Natural killer cell (primary cell): ENCODE measurements around the gene SAMD8. TPM values are rescaled to one million over a fixed set of nuclear protein-coding genes. Genes with fewer than 3 reads are reported as not detected.

Source experiments
- ATAC-seq, 3 donors: fragments of 150-1000 bp in 2 of 3; fragments of 200-7000 bp in 1 of 3; cut with Tn5 transposase; 1 replicate in 1 of 3; 2 replicates in 2 of 3; pipeline ENCODE4 v1.10.0; 2021; ENCODE audit warnings: mild to moderate bottlenecking in 2 of 3, moderate library complexity in 2 of 3
- DNase-seq, 2 donors: peaks; one replicate each; pipeline versions ENCODE4 v3.0.0 to v3.0.0-alpha.2; 2013 to 2021; ENCODE audit warnings: mixed read lengths in 1 of 2
- H3K27ac ChIP-seq: one replicate; pipeline ENCODE4 v1.5.1; 2013; ENCODE audit warnings: mild to moderate bottlenecking, low read length
- H3K27me3 ChIP-seq: one replicate; pipeline ENCODE4 v1.6.1; 2013; ENCODE audit warnings: low read length; ENCODE audit not compliant: control insufficient read depth, insufficient read depth
- H3K36me3 ChIP-seq: one replicate; pipeline ENCODE4 v1.6.1; 2013; ENCODE audit warnings: low read length; ENCODE audit not compliant: control insufficient read depth, insufficient read depth
- H3K4me1 ChIP-seq: one replicate; pipeline ENCODE4 v1.6.1; 2013; ENCODE audit warnings: low read length; ENCODE audit not compliant: control insufficient read depth, insufficient read depth
- H3K4me3 ChIP-seq: one replicate; pipeline ENCODE4 v1.5.1; 2013; ENCODE audit warnings: low read length
- H3K9me3 ChIP-seq: one replicate; pipeline ENCODE4 v1.6.1; 2013; ENCODE audit warnings: low read length; ENCODE audit not compliant: control insufficient read depth, insufficient read depth
- H3K27ac Mint-ChIP-seq, 2 donors: one replicate each; pipeline ENCODE4 v1.8.0; 2022; ENCODE audit warnings: mild to moderate bottlenecking in 2 of 2, mixed read lengths in 2 of 2, moderate library complexity in 1 of 2
- H3K27me3 Mint-ChIP-seq, 2 donors: one replicate each; pipeline ENCODE4 v1.8.0; 2022; ENCODE audit warnings: low read depth in 2 of 2, mixed read lengths in 2 of 2
- H3K36me3 Mint-ChIP-seq: one replicate; pipeline ENCODE4 v1.8.0; 2022; ENCODE audit warnings: mixed read lengths
- H3K4me1 Mint-ChIP-seq, 2 donors: one replicate each; pipeline ENCODE4 v1.8.0; 2022; ENCODE audit warnings: mixed read lengths in 2 of 2
- H3K4me3 Mint-ChIP-seq: one replicate; pipeline ENCODE4 v1.8.0; 2022; ENCODE audit warnings: mild to moderate bottlenecking, moderate library complexity, mixed read lengths
- H3K9me3 Mint-ChIP-seq, 2 donors: one replicate each; pipeline ENCODE4 v1.8.0; 2022; ENCODE audit warnings: mixed read lengths in 2 of 2
- WGBS: methylation state at CpG from one replicate; pipeline ENCODE4 v1.1.7; 2013; ENCODE audit warnings: missing lambda C conversion rate; ENCODE audit not compliant: insufficient coverage; 5-methylcytosine and 5-hydroxymethylcytosine counted together
- intact Hi-C: fragments of 100-400 bp; cut with micrococcal nuclease; formaldehyde crosslinking; loops from one replicate; pipeline ENCODE4 v1.14.2; 2022
- total RNA-seq, 4 donors: library from RNA; stranded (reverse); fragments of 120-200 nt in 1 of 4; gene quantifications; one replicate each; pipeline versions ENCODE4 v1.2.3 to v1.2.4, GENCODE V29; 2013 to 2022
- TF ChIP-seq, protein P1 (sequence below): fragments of 200-600 bp; IDR thresholded peaks from one replicate; pipeline ENCODE4 v1.8.0; 2022; ENCODE audit warnings: antibody characterized with exemption

Gene SAMD8
- total RNA-seq, 3 donors from 2014 or later (not counting 1 experiment from before 2014, with no cell fraction given) = 26.6 to 30.9 (median 29.6) TPM

DNA sequence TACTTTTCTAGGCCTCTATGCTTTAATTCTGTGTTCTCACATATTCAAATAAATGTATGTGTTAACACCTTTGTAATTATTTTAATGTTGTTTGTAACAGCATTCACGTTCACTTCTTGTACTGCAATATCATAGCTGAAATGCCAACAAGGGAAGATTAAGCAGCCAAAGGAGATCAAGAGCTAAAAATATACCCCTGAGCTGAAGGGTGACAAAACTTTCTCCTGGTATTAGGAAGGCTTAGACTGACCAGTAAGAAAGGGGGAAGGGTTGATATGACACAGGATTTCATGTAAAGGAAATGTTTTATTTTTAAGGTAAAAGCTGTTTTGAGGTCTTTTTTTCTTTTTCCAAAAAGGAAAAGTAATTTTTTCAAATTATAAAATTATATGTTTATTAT is 58.8 kb downstream of the SAMD8 start:
- no CpG with 5 or more reads among the region's 1 CpG for WGBS
- DNase-seq (no peak), ATAC-seq (no peak)
- no peaks in the 10 kb centered on the region for H3K36me3 Mint-ChIP-seq
- H3K4me1 Mint-ChIP-seq = peaks cover 28 to 31% of the 10 kb centered on the region in 2 donors
- Histone ChIP-seq H3K9me3 (no peaks in the 10 kb centered on the region), H3K27me3 (no peaks in the 10 kb centered on the region), H3K4me1 (peaks cover 27% of the 10 kb centered on the region), H3K36me3 (peaks cover 9% of the 10 kb centered on the region), H3K4me3 (no peak overlapping the region), H3K27ac (no peak overlapping the region)
- TF ChIP-seq, protein P1, sequence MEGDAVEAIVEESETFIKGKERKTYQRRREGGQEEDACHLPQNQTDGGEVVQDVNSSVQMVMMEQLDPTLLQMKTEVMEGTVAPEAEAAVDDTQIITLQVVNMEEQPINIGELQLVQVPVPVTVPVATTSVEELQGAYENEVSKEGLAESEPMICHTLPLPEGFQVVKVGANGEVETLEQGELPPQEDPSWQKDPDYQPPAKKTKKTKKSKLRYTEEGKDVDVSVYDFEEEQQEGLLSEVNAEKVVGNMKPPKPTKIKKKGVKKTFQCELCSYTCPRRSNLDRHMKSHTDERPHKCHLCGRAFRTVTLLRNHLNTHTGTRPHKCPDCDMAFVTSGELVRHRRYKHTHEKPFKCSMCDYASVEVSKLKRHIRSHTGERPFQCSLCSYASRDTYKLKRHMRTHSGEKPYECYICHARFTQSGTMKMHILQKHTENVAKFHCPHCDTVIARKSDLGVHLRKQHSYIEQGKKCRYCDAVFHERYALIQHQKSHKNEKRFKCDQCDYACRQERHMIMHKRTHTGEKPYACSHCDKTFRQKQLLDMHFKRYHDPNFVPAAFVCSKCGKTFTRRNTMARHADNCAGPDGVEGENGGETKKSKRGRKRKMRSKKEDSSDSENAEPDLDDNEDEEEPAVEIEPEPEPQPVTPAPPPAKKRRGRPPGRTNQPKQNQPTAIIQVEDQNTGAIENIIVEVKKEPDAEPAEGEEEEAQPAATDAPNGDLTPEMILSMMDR = no peak
- intact Hi-C loops = no loop called here
- no peak overlapping the region for H3K27ac Mint-ChIP-seq
- no peaks in the 10 kb centered on the region for H3K27me3 Mint-ChIP-seq
- H3K9me3 Mint-ChIP-seq = no peaks in the 10 kb centered on the region
- no peak overlapping the region for H3K4me3 Mint-ChIP-seq

DNA sequence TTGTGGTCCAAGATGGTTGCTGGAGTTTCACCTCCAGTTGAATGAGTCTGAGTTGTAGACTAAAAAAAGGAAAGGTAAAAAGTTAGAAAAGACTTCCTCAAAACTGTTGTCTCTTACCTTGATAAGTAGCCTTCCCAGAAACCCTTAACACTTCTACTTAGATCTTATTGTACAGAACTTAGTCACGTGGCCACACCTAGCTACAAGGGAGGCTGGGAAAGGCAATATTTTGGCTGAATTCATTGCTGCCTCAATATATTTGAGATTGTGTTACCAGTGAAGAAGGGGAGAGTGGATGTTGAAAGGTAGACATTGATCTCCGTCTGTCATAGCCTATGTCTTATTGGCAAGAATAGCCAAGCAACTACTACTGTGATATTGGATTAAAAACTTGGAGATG is 63.6 kb downstream of the SAMD8 start:
- Histone ChIP-seq H3K27ac (no peak overlapping the region), H3K4me3 (no peak overlapping the region), H3K4me1 (peaks cover 9% of the 10 kb centered on the region), H3K27me3 (no peaks in the 10 kb centered on the region), H3K36me3 (peaks cover 5% of the 10 kb centered on the region), H3K9me3 (no peaks in the 10 kb centered on the region)
- no peak for ATAC-seq
- H3K4me3 Mint-ChIP-seq = no peak overlapping the region
- no peaks in the 10 kb centered on the region for H3K36me3 Mint-ChIP-seq
- intact Hi-C loops = no loop called here
- H3K4me1 Mint-ChIP-seq = peaks cover 17 to 20% of the 10 kb centered on the region in 2 donors
- no peaks in the 10 kb centered on the region for H3K27me3 Mint-ChIP-seq
- no peak for DNase-seq
- H3K27ac Mint-ChIP-seq = peak overlapping the region in 1 of 2 donors; percentile 79
- 94% methylated on average over 2 of the region's 2 CpGs for WGBS
- TF ChIP-seq, protein P1 = no peak
- H3K9me3 Mint-ChIP-seq = no peaks in the 10 kb centered on the region

DNA sequence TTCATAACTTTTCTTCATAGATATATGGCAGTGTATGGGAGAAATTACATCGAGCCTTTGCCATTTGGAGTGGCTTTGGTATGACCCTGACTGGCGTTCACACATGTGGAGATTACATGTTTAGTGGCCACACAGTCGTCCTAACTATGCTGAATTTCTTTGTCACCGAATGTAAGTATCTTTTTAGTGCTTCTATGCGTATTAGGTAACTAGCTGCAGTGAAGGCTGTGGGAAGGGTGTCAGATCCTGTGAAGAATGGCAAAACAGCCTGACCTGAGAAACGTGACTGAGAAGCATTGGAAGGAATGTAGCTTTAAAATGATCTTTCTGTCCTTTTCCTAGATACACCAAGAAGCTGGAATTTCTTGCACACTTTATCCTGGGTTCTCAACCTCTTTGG is 64.6 kb downstream of the SAMD8 start:
- H3K36me3 ChIP-seq = peaks cover 5% of the 10 kb centered on the region
- H3K4me3 ChIP-seq = no peak overlapping the region
- Mint-ChIP-seq H3K4me1 (peaks cover 17 to 20% of the 10 kb centered on the region in 2 donors), H3K27ac (peak overlapping the region; percentile 61 to 79), H3K4me3 (peak overlapping the region; percentile 66), H3K9me3 (no peaks in the 10 kb centered on the region), H3K27me3 (no peaks in the 10 kb centered on the region), H3K36me3 (no peaks in the 10 kb centered on the region)
- TF ChIP-seq, protein P1 = no peak
- peak overlapping the region; percentile 16 for H3K27ac ChIP-seq
- no peaks in the 10 kb centered on the region for H3K27me3 ChIP-seq
- peaks cover 9% of the 10 kb centered on the region for H3K4me1 ChIP-seq
- peak; percentile 20 to 28 for DNase-seq
- no peaks in the 10 kb centered on the region for H3K9me3 ChIP-seq
- intact Hi-C loops = no loop called here
- ATAC-seq = peak; percentile 89 to 98 (median 94)
- WGBS = 46% methylated on average over 5 of the region's 6 CpGs

DNA sequence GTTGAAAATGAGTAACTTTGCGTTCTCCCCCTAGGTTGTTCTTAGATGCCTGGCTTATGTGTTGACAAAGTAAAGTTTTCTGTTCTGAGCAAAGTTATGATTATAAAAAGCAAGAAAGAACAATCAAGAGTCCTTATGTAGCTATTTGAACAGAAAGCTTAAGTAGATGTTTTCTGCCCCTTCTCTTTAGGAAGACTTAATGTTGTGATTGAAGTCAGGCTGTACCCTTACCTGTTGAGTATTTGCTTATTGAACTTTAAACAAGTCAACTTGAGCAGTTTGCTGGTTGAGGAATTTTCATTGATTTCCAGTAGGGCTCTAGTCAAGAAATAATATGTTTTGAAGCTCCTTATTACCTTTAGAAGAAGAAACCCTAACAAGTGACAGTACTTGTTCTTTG is 65.3 kb downstream of the SAMD8 start:
- DNase-seq (no peak), ATAC-seq (no peak)
- Histone ChIP-seq H3K27me3 (no peaks in the 10 kb centered on the region), H3K9me3 (no peaks in the 10 kb centered on the region), H3K36me3 (peaks cover 5% of the 10 kb centered on the region), H3K4me3 (no peak overlapping the region), H3K4me1 (peaks cover 9% of the 10 kb centered on the region), H3K27ac (no peak overlapping the region)
- intact Hi-C loops = no loop called here
- Mint-ChIP-seq H3K27ac (peak overlapping the region; percentile 61 to 79), H3K27me3 (no peaks in the 10 kb centered on the region), H3K36me3 (no peaks in the 10 kb centered on the region), H3K9me3 (no peaks in the 10 kb centered on the region), H3K4me3 (peak overlapping the region; percentile 66), H3K4me1 (peaks cover 17 to 20% of the 10 kb centered on the region in 2 donors)
- 100% methylated on average over 1 of the region's 1 CpG for WGBS
- TF ChIP-seq, protein P1 = no peak
